ENCODE data around the gene NEURL2.
"Not testable (repeated sequence)": the region's sequence is repeated elsewhere in the genome, so short reads cannot be mapped to it uniquely, and the experiment has no call there.

The NEURL2 gene

GRCh38 chr20:45919542-45920399, 28.8 kb upstream of the NEURL2 start:
- DNase-seq, result no peak

GRCh38 chr20:45918779-45919537, 27.9 kb upstream of the NEURL2 start:
- no peak for DNase-seq

- DNase-seq, result no peak
Observed at GRCh38 chr20:45918182-45918737, 27.3 kb upstream of the NEURL2 start.

GRCh38 chr20:45917790-45918141, 26.8 kb upstream of the NEURL2 start:
- DNase-seq, result no peak

- no peak for DNase-seq
Observed at GRCh38 chr20:45913116-45913515, 22.1 kb upstream of the NEURL2 start.

GRCh38 chr20:45912344-45912682, 21.3 kb upstream of the NEURL2 start:
- DNase-seq, result no peak

- DNase-seq, result peak; percentile 34 to 54
Observed at GRCh38 chr20:45911486-45912343, 20.7 kb upstream of the NEURL2 start, which contains the start of gene PLTP. Gene PLTP (minus strand): TSS chr20:45912155. CDS start chr20:45911452, 703 bp downstream.

- peak; percentile 100 for DNase-seq
Observed at GRCh38 chr20:45910670-45911485, 19.9 kb upstream of the NEURL2 start.

- no peak for DNase-seq
Observed at GRCh38 chr20:45909817-45910669, 19.0 kb upstream of the NEURL2 start.

GRCh38 chr20:45909336-45909808, 18.4 kb upstream of the NEURL2 start:
- DNase-seq, result no peak

- no peak for DNase-seq
Observed at GRCh38 chr20:45908084-45908483, 17.1 kb upstream of the NEURL2 start.

GRCh38 chr20:45907219-45907948, 16.4 kb upstream of the NEURL2 start:
- no peak for DNase-seq

GRCh38 chr20:45905505-45906079, 14.6 kb upstream of the NEURL2 start:
- DNase-seq, result no peak

GRCh38 chr20:45904583-45905504, 13.8 kb upstream of the NEURL2 start:
- DNase-seq, result no peak

- no peak for DNase-seq
Observed at GRCh38 chr20:45902199-45902701, 11.2 kb upstream of the NEURL2 start.

- DNase-seq, result not testable (repeated sequence)
Observed at GRCh38 chr20:45901332-45901731, 10.3 kb upstream of the NEURL2 start.

- DNase-seq, result no peak
Observed at GRCh38 chr20:45899046-45899835, 8.2 kb upstream of the NEURL2 start.

All from activated T-cell treated with anti-CD3 and anti-CD28 coated beads, Interleukin-2, amount 50 U/mL, for 48 hours (primary cell).